PC-3 (cell line): ENCODE measurements around the gene MLN.

ENCODE experiments used
- CTCF ChIP-seq: fragments of 300-600 bp; sonication (generic); conservative IDR thresholded peaks from 2 replicates; pipeline ENCODE4 v1.5.1; 2017; ENCODE audit warnings: antibody characterized with exemption, low read depth, mild to moderate bottlenecking, low read length
- EZH2 ChIP-seq: fragments of 300-600 bp; sonication (generic); IDR thresholded peaks from one replicate; pipeline ENCODE4 v1.6.1; 2017; ENCODE audit warnings: antibody characterized with exemption, mild to moderate bottlenecking, low read length; ENCODE audit not compliant: unreplicated experiment

GRCh38 chr6:33826537-33826936, 22.7 kb upstream of the MLN start:
- TF ChIP-seq EZH2 (no peak), CTCF (peak; percentile 22; the same call in 1 of the 2 replicates)
